Esophagus muscularis mucosa (tissue), 4 donors: ENCODE results near the gene MT1E. TPM values are rescaled to one million over a fixed set of nuclear protein-coding genes. Genes with fewer than 3 reads are reported as not detected.
A peak's percentile ranks its signal among the peaks of the same experiment; 100 is the strongest.
"Not testable (repeated sequence)": the region's sequence is repeated elsewhere in the genome, so short reads cannot be mapped to it uniquely, and the experiment has no call there.

Experiments
- DNase-seq: peaks from one replicate; pipeline ENCODE4 v3.0.0-alpha.2; 2017; ENCODE audit errors: extremely low spot score
- H3K27ac ChIP-seq, 4 donors: fragments of 200-600 bp; sonication (generic); replicated peaks in 1 of 4; 1 replicate in 3 of 4; 2 replicates in 1 of 4; pipeline ENCODE4 v1.5.1; 2016 to 2019; ENCODE audit warnings: mild to moderate bottlenecking in 1 of 4
- H3K27me3 ChIP-seq, 4 donors: fragments of 200-600 bp; sonication (generic); one replicate each; pipeline versions ENCODE4 v1.5.1 to v1.6.0; 2016 to 2019
- H3K36me3 ChIP-seq, 4 donors: fragments of 200-600 bp; sonication (generic); one replicate each; pipeline ENCODE4 v1.5.1; 2016 to 2019
- H3K4me1 ChIP-seq, 4 donors: fragments of 200-600 bp; sonication (generic); one replicate each; pipeline ENCODE4 v1.5.1; 2016 to 2019
- H3K4me3 ChIP-seq, 4 donors: fragments of 200-600 bp; sonication (generic); 1 replicate in 2 of 4; 2 replicates in 2 of 4; pipeline ENCODE4 v1.5.1; 2016 to 2019; ENCODE audit warnings: mild to moderate bottlenecking in 4 of 4, moderate library complexity in 1 of 4
- H3K9me3 ChIP-seq, 4 donors: fragments of 200-600 bp; sonication (generic); 1 replicate in 3 of 4; 2 replicates in 1 of 4; pipeline ENCODE4 v1.5.1; 2016 to 2019
- CTCF ChIP-seq, 3 experiments: fragments of 200-600 bp in 2 of 3; fragments of 450-650 bp in 1 of 3; sonication (generic) in 2 of 3; IDR thresholded peaks; one replicate each; pipeline ENCODE4 v1.5.1; 2017 to 2019; ENCODE audit warnings: antibody characterized with exemption in 3 of 3, mild to moderate bottlenecking in 2 of 3, moderate library complexity in 1 of 3
- EP300 ChIP-seq: sonication (generic); formaldehyde crosslinking; IDR thresholded peaks from one replicate; pipeline ENCODE4 v1.6.1; 2017; ENCODE audit warnings: antibody characterized with exemption
- POLR2A ChIP-seq: fragments of 450-650 bp; IDR thresholded peaks from one replicate; pipeline ENCODE4 v1.6.1; 2017; ENCODE audit warnings: antibody characterized with exemption, moderate library complexity, mild to moderate bottlenecking, low read depth
- POLR2AphosphoS5 ChIP-seq, 2 donors: sonication (generic); formaldehyde crosslinking; IDR thresholded peaks; one replicate each; pipeline ENCODE4 v1.6.1; 2017; ENCODE audit warnings: antibody characterized with exemption in 2 of 2
- WGBS: methylation state at CpG from one replicate; pipeline ENCODE4 v1.1.5; 2018; 5-methylcytosine and 5-hydroxymethylcytosine counted together
- intact Hi-C: fragments of 100-400 bp; cut with DNase I; formaldehyde crosslinking; loops from one replicate; pipeline ENCODE4 v1.15.1; 2023
- total RNA-seq, 4 donors: library from RNA; depleted of rRNA; stranded (reverse); fragments of >200 nt; gene quantifications; one replicate each; pipeline versions ENCODE4 v1.1.0 to v1.2.1, GENCODE V29; 2016

MT1E gene
- total RNA-seq: 100 to 1,000 TPM in 3 of 4 donors, 10 to 100 TPM in 1; 57.7 to 428 (median 146) TPM

DNA sequence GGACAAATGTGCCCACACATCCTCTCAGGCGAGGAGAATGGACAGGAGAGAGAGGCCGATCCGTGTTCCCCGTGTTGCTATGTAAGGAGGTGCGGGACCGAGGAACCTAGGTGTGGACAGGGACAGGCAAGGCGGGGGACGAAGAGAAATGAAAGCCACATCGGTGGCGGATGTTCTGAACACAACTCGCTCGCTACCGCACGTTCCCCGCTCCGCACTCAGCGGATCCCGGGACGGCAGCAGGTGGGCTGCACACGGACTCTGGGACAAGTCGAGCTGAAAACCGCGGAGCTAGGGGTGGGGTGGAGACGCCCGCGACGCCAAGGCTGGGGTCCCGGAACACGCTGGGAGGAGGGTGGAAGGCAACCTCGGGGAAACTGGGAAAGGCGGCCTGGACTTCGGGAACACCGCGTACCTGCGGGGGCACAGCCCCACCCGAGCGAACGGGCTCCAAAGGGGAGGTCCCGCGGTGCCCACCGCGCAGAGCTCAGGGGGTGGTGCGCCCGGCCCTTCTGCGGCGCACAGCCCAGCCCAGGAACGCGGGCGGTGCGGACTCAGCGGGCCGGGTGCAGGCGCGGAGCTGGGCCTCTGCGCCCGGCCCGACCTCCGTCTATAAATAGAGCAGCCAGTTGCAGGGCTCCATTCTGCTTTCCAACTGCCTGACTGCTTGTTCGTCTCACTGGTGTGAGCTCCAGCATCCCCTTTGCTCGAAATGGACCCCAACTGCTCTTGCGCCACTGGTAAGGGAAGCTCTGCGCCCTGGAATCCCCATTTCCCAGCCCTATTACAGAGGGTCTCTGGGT, at the start of gene MT1E:
Gene MT1E, plus strand, starts transcription at position 642 of the 803 bp plus-strand sequence. Its CDS starts 71 bp downstream, at position 713.
- Histone ChIP-seq H3K4me3 (peak within 1 kb of the TSS; percentile 61 to 78 (median 72)), H3K4me1 (peaks cover 20 to 40% (median 30%) of the 10 kb centered on the region in 4 donors), H3K27ac (peak within 1 kb of the TSS; percentile 88 to 94 (median 92)), H3K9me3 (no peaks in the 10 kb centered on the region), H3K36me3 (no peaks in the 10 kb centered on the region), H3K27me3 (no peaks in the 10 kb centered on the region)
- WGBS: 5% methylated on average over 43 of the region's 62 CpGs
- TF ChIP-seq POLR2A (peak; percentile 92), CTCF (IDR thresholded peaks at IDR 0.05) (no peak), POLR2AphosphoS5 (IDR thresholded peaks at IDR 0.05) (peak; percentile 85 to 99), EP300 (peak; percentile 92)
- DNase-seq: no peak
- intact Hi-C loops: loop anchor here (2.0 to 10.0 kb wide), 2 partner anchors 17 to 201 kb away; partner anchors contain the start of genes AMFR and MT2A

GRCh38 chr16:56576585-56577299, 48.8 kb upstream of the MT1E start:
- intact Hi-C loops: loop anchor here (2.0 kb wide), 1 partner anchor 126 kb away; no protein-coding TSS in a partner anchor
- no peaks in the 10 kb centered on the region for H3K36me3 ChIP-seq
- no peak overlapping the region for H3K27ac ChIP-seq
- TF ChIP-seq POLR2A (no peak), POLR2AphosphoS5 (IDR thresholded peaks at IDR 0.05) (no peak), CTCF (IDR thresholded peaks at IDR 0.05) (peak; percentile 72 to 78 (median 76))
- H3K27me3 ChIP-seq: no peaks in the 10 kb centered on the region
- no peak for DNase-seq
- no peaks in the 10 kb centered on the region for H3K9me3 ChIP-seq
- WGBS: 42% methylated on average over 8 of the region's 8 CpGs
- H3K4me1 ChIP-seq: peaks cover 0 to 3% (median under 1%) of the 10 kb centered on the region in 4 donors
- H3K4me3 ChIP-seq: no peak overlapping the region

DNA sequence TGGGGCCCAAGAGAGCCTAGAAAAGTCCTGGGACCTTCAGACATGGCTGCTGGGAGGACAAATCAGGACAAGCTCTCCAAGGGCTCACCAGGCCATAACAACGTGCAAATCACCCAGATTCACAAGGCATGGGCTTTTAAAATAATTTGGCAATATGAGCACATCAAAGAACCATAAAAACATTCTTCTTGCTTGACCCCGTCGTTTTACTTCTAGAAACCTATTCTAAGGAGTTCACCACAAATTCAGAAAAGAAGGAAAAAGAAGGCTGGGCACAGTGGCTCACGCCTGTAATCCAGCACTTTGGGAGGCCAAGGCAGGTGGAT, 48.3 kb upstream of the MT1E start:
- no peak overlapping the region for H3K27ac ChIP-seq
- no peak for DNase-seq
- TF ChIP-seq POLR2AphosphoS5 (IDR thresholded peaks at IDR 0.05): no peak
- TF ChIP-seq CTCF (IDR thresholded peaks at IDR 0.05): no peak
- intact Hi-C loops: loop anchor here (2.0 kb wide), 1 partner anchor 126 kb away; no protein-coding TSS in a partner anchor
- H3K4me3 ChIP-seq: no peak overlapping the region
- H3K4me1 ChIP-seq: peaks cover 0 to 8% (median 3%) of the 10 kb centered on the region in 4 donors
- H3K27me3 ChIP-seq: no peaks in the 10 kb centered on the region
- H3K36me3 ChIP-seq: no peaks in the 10 kb centered on the region
- 76% methylated on average over 4 of the region's 4 CpGs for WGBS
- no peaks in the 10 kb centered on the region for H3K9me3 ChIP-seq

- Histone ChIP-seq H3K27ac (no peak overlapping the region), H3K4me1 (peaks cover 0 to 8% (median 3%) of the 10 kb centered on the region in 4 donors), H3K36me3 (no peaks in the 10 kb centered on the region), H3K9me3 (no peaks in the 10 kb centered on the region), H3K27me3 (no peaks in the 10 kb centered on the region), H3K4me3 (no peak overlapping the region)
- no peak for DNase-seq
- WGBS: 83% methylated on average over 6 of the region's 6 CpGs
- TF ChIP-seq CTCF (IDR thresholded peaks at IDR 0.05) (no peak), EP300 (no peak), POLR2A (no peak), POLR2AphosphoS5 (IDR thresholded peaks at IDR 0.05) (no peak)
- intact Hi-C loops: no loop called here
Measured at GRCh38 chr16:56580391-56581048, 45.1 kb upstream of the MT1E start.

GRCh38 chr16:56582911-56583310, 42.7 kb upstream of the MT1E start:
- H3K9me3 ChIP-seq, DNase-seq, H3K36me3 ChIP-seq, intact Hi-C loops, H3K27ac ChIP-seq, H3K4me1 ChIP-seq, H3K4me3 ChIP-seq: not testable (repeated sequence)
- 96% methylated on average over 2 of the region's 2 CpGs for WGBS
- H3K27me3 ChIP-seq: peaks cover 0 to 13% (median 0%) of the 10 kb centered on the region in 4 donors
